ENCODE results near the gene KCNQ1. TPM values are rescaled to one million over a fixed set of nuclear protein-coding genes. Genes with fewer than 3 reads are reported as not detected.

The KCNQ1 gene
- total RNA-seq, 1 experiment from 2014 or later, result 2.3 TPM

DNA sequence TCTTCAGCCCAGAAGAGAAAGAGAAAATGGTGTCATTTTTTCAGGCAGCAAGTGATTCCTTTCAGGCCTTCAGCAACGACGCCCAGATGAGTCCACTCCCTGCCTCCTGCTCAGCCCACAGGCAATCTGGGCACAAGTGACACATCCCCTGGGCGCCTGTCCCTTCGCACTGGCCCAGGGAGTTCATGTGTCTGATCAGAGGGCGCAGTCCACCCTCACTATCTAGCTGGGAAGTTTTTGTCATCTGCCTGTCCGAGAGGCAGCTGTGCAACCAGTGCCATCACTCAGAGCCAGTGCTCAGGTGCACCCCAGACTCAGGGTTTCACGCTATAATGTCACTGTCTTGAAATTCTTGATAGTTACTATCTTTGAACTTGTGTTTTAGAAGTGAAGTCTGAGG is 256.4 kb downstream of the KCNQ1 start:
- peaks cover 79% of the 10 kb centered on the region for H3K27me3 Mint-ChIP-seq (ENCODE audit: low read depth)
- Histone ChIP-seq H2AK5ac (ENCODE audit: insufficient read length, low read length) (no peak overlapping the region), H2BK20ac (ENCODE audit: low read depth, low read length, poor library complexity, severe bottlenecking) (no peak overlapping the region), H3K14ac (ENCODE audit: insufficient read depth, low read length) (no peak overlapping the region; the same call in 1 of the 2 replicates), H3T11ph (ENCODE audit: low read length) (no peak overlapping the region), H4K20me1 (ENCODE audit: control insufficient read depth, insufficient read depth, insufficient read length) (no peaks in the 10 kb centered on the region), H2AFZ (ENCODE audit: low read length) (no peak overlapping the region), H3K4me2 (ENCODE audit: insufficient read depth, insufficient read length, low read length) (peak overlapping the region; percentile 5), H3K23ac (ENCODE audit: insufficient read length, low read depth, low read length) (no peak overlapping the region), H3K27me3 (ENCODE audit: insufficient read depth, low read length) (no peaks in the 10 kb centered on the region; the same call in 1 of the 2 replicates), H3K27ac (ENCODE audit: insufficient read length, low read depth, low read length) (no peak overlapping the region), H2BK120ac (ENCODE audit: low read depth, low read length, poor library complexity, severe bottlenecking) (no peak overlapping the region), H3K4ac (ENCODE audit: low read depth, low read length) (no peak overlapping the region), H2BK15ac (ENCODE audit: low read depth, low read length) (no peak overlapping the region), H3K56ac (ENCODE audit: insufficient read length, low read depth, low read length) (no peak overlapping the region), H3K23me2 (ENCODE audit: insufficient read length, low read depth, low read length, poor library complexity, severe bottlenecking) (peaks cover 7% of the 10 kb centered on the region), H4K5ac (ENCODE audit: insufficient read length, low read depth, low read length) (no peak overlapping the region), H2BK12ac (ENCODE audit: insufficient read length, low read depth, low read length) (peak overlapping the region; percentile 8), H4K8ac (replicated peaks; ENCODE audit: insufficient read length, low read depth, low read length) (no peak overlapping the region), H3K4me1 (ENCODE audit: insufficient read depth, low read length) (peaks cover 3% of the 10 kb centered on the region; the same call in 1 of the 2 replicates), H3K9ac (ENCODE audit: extremely low read depth, insufficient read length, low read length) (no peak overlapping the region), H4K91ac (ENCODE audit: insufficient read length, low read depth, low read length) (no peak overlapping the region), H3K18ac (ENCODE audit: insufficient read length, low read depth, low read length) (no peak overlapping the region), H3K79me1 (ENCODE audit: insufficient read depth, low read depth, low read length, poor library complexity, severe bottlenecking) (no peaks in the 10 kb centered on the region), H3K9me3 (ENCODE audit: control insufficient read depth, low read depth, low read length) (no peaks in the 10 kb centered on the region), H3K79me2 (ENCODE audit: insufficient read depth, low read length) (no peaks in the 10 kb centered on the region; the same call in 1 of the 2 replicates), H2BK5ac (ENCODE audit: insufficient read length, low read length) (no peak overlapping the region)
- no CpG with 5 or more reads among the region's 7 CpGs for WGBS (ENCODE audit: extremely low coverage, insufficient read length, low lambda C conversion rate)
- peak overlapping the region in 1 of 2 experiments; percentile 65; a peak in 3 of 5 replicates for H3K4me3 Mint-ChIP-seq
- TF ChIP-seq, protein P1, sequence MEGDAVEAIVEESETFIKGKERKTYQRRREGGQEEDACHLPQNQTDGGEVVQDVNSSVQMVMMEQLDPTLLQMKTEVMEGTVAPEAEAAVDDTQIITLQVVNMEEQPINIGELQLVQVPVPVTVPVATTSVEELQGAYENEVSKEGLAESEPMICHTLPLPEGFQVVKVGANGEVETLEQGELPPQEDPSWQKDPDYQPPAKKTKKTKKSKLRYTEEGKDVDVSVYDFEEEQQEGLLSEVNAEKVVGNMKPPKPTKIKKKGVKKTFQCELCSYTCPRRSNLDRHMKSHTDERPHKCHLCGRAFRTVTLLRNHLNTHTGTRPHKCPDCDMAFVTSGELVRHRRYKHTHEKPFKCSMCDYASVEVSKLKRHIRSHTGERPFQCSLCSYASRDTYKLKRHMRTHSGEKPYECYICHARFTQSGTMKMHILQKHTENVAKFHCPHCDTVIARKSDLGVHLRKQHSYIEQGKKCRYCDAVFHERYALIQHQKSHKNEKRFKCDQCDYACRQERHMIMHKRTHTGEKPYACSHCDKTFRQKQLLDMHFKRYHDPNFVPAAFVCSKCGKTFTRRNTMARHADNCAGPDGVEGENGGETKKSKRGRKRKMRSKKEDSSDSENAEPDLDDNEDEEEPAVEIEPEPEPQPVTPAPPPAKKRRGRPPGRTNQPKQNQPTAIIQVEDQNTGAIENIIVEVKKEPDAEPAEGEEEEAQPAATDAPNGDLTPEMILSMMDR (conservative IDR thresholded peaks at IDR 0.05), result no peak
- peaks cover 15 to 19% of the 10 kb centered on the region in 2 experiments for H3K9me3 Mint-ChIP-seq
- peaks cover 61 to 63% of the 10 kb centered on the region in 2 experiments for H3K4me1 Mint-ChIP-seq
- peaks cover 2 to 32% (median 22%) of the 10 kb centered on the region in 3 experiments; a peak in 6 of 7 replicates for H3K36me3 Mint-ChIP-seq (ENCODE audit: insufficient read depth in 1 of 3, low read depth in 3 of 3)
- H3K27ac Mint-ChIP-seq, result peak overlapping the region in 1 of 3 experiments; percentile 40; a peak in 2 of 7 replicates
- DNase-seq, result no peak

Data from H9 (cell line).